Transverse colon (tissue), 4 donors: ENCODE data around the gene BMP7.

Experiments
- EP300 ChIP-seq: sonication (generic); formaldehyde crosslinking; IDR thresholded peaks from one replicate; pipeline ENCODE4 v1.6.1; 2017; ENCODE audit warnings: antibody characterized with exemption, low read depth
- POLR2AphosphoS5 ChIP-seq, 3 donors: sonication (generic); formaldehyde crosslinking; IDR thresholded peaks; one replicate each; pipeline ENCODE4 v1.6.1; 2016; ENCODE audit warnings: antibody characterized with exemption in 3 of 3
- TF ChIP-seq, protein P1 (sequence below), 5 experiments: fragments of 200-600 bp in 3 of 5; fragments of 450-650 bp in 2 of 5; sonication (generic) in 3 of 5; IDR thresholded peaks; 1 replicate in 2 of 5; 2 replicates in 3 of 5; pipeline ENCODE4 v1.5.1; 2016 to 2017; ENCODE audit warnings: antibody characterized with exemption in 5 of 5, inconsistent platforms in 3 of 5, mild to moderate bottlenecking in 2 of 5, moderate library complexity in 1 of 5

DNA sequence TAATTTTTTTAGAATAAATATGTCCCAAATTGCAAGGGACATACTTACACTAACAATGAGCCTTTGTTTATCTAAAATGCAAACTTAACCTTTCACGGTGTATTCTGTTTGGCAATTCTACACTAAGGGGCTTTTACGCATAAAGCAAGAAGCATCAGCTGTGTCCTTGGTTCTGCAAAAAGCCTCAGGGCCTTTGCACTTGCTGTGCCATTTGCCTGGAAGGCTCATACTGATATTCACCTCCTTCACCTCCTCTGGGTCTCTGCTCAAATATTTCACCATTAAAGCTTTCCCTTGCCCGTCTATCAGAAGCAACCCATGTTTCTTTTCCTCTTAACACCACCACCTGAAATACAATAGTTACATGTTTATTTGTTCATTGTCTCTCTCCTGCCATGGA lies 8.9 kb upstream of the BMP7 start:
- TF ChIP-seq, protein P1, sequence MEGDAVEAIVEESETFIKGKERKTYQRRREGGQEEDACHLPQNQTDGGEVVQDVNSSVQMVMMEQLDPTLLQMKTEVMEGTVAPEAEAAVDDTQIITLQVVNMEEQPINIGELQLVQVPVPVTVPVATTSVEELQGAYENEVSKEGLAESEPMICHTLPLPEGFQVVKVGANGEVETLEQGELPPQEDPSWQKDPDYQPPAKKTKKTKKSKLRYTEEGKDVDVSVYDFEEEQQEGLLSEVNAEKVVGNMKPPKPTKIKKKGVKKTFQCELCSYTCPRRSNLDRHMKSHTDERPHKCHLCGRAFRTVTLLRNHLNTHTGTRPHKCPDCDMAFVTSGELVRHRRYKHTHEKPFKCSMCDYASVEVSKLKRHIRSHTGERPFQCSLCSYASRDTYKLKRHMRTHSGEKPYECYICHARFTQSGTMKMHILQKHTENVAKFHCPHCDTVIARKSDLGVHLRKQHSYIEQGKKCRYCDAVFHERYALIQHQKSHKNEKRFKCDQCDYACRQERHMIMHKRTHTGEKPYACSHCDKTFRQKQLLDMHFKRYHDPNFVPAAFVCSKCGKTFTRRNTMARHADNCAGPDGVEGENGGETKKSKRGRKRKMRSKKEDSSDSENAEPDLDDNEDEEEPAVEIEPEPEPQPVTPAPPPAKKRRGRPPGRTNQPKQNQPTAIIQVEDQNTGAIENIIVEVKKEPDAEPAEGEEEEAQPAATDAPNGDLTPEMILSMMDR (IDR thresholded peaks at IDR 0.05) = no peak
- TF ChIP-seq POLR2AphosphoS5 (IDR thresholded peaks at IDR 0.05) = no peak
- TF ChIP-seq EP300 = no peak
